A172 (cell line): ENCODE data around the gene PLEKHA4. TPM values are rescaled to one million over a fixed set of nuclear protein-coding genes. Genes with fewer than 3 reads are reported as not detected.
A peak's percentile ranks its signal among the peaks of the same experiment; 100 is the strongest.
"Not testable (repeated sequence)": the region's sequence is repeated elsewhere in the genome, so short reads cannot be mapped to it uniquely, and the experiment has no call there.

ENCODE experiments used
- DNase-seq: peaks from one replicate; pipeline ENCODE4 v3.0.0-alpha.2; 2015; ENCODE audit warnings: low spot score
- total RNA-seq: library from RNA; depleted of rRNA; stranded (reverse); fragments of >200 nt; shearing (Covaris generic); gene quantifications from 2 replicates; pipeline ENCODE4 v1.2.3, GENCODE V29; 2014

The PLEKHA4 gene
- total RNA-seq, 1 experiment from 2014 or later = 1.9 TPM

- peak; percentile 21 for DNase-seq
Observed at GRCh38 chr19:48887861-48888612, 19.6 kb upstream of the PLEKHA4 start.

GRCh38 chr19:48883726-48884125 is 15.3 kb upstream of the PLEKHA4 start:
- DNase-seq = no peak

GRCh38 chr19:48881741-48882657 is 13.6 kb upstream of the PLEKHA4 start:
- no peak for DNase-seq

GRCh38 chr19:48879696-48880095 is 11.3 kb upstream of the PLEKHA4 start:
- DNase-seq = not testable (repeated sequence)

- no peak for DNase-seq
Observed at GRCh38 chr19:48879025-48879637, 10.7 kb upstream of the PLEKHA4 start.

GRCh38 chr19:48878196-48879024 is 10.0 kb upstream of the PLEKHA4 start:
- no peak for DNase-seq

GRCh38 chr19:48877855-48878195 is 9.4 kb upstream of the PLEKHA4 start:
- DNase-seq = no peak

- DNase-seq = peak; percentile 52
Observed at GRCh38 chr19:48876043-48876981, 7.9 kb upstream of the PLEKHA4 start.

- peak; percentile 56 for DNase-seq
Observed at GRCh38 chr19:48874303-48875135, 6.1 kb upstream of the PLEKHA4 start.

GRCh38 chr19:48873476-48874302 is 5.3 kb upstream of the PLEKHA4 start:
- DNase-seq = no peak

GRCh38 chr19:48872884-48873475 is 4.6 kb upstream of the PLEKHA4 start:
- peak; percentile 93 for DNase-seq

- peak; percentile 90 for DNase-seq
Observed at GRCh38 chr19:48872182-48872883, 3.9 kb upstream of the PLEKHA4 start, which contains the start of gene PPP1R15A. PPP1R15A (plus strand) TSS chr19:48872421; CDS start chr19:48873234, 813 bp downstream.

- not testable (repeated sequence) for DNase-seq
Observed at GRCh38 chr19:48871471-48872181, 3.2 kb upstream of the PLEKHA4 start.

- DNase-seq = no peak
Observed at GRCh38 chr19:48870048-48870447, 1.6 kb upstream of the PLEKHA4 start.

- DNase-seq = no peak
Observed at GRCh38 chr19:48867746-48868113, 687 bp downstream of the PLEKHA4 start.

- no peak for DNase-seq
Observed at GRCh38 chr19:48867123-48867745, 1.2 kb downstream of the PLEKHA4 start.
